Activated effector memory CD4-positive, alpha-beta T cell treated with Interleukin-2 at 50 U/mL for 16 hours (primary cell): ENCODE data around the gene LEUTX.

Experiments
- DNase-seq: peaks from one replicate; pipeline ENCODE4 v3.0.0-alpha.2; 2020

The LEUTX gene

DNA sequence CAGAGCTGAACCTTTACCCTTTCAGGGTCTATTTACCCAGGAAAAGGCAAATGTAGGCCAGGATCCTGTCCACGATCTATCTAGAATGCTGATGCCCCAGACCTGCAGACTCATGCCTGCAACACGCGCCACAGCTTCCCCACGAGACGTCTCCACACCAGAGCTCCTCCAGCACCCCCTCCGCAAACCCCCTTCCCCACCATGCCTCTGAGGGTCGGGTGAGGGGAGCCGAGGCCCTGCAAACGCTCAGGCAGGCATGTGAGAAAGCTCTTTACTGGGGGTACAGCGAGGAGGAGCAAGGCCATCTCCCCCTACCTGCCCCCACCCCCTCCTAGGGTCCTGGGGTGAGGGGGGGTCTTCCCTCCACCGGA, 46.4 kb downstream of the LEUTX start:
- DNase-seq = no peak

- DNase-seq = no peak
Observed at GRCh38 chr19:39825531-39826076, 47.0 kb downstream of the LEUTX start.

DNA sequence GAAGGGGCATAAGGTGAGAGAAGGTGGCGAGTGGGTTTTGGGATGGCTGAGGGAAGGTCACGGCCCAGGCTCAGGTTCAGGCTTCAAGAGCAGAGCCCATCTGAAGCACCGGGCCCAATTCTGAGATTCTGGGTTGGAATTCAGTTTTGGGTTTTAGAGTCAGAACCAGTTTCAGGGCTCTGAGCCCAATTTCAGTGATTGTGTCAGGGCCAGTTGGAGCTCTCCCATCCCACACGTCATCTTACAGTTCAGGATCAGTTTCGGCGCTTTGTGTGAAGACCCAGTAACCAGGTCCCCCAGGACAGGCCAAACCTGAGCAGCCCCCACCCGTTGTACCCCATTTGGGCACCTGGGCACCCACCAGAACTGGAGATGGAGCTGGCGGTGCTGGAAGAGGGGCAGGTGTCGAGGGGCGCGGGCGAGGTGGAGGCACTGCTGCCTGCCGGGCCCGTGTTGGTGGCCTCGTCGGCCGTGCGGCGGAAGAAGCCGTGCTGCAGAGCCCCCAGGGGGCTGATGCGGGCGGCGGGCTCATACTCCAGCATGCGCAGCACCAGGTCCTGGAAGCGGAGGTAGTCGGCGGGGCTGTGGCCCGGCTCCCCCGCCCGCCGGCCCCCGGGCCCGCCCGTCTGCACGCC, 47.8 kb downstream of the LEUTX start:
- DNase-seq = no peak

DNA sequence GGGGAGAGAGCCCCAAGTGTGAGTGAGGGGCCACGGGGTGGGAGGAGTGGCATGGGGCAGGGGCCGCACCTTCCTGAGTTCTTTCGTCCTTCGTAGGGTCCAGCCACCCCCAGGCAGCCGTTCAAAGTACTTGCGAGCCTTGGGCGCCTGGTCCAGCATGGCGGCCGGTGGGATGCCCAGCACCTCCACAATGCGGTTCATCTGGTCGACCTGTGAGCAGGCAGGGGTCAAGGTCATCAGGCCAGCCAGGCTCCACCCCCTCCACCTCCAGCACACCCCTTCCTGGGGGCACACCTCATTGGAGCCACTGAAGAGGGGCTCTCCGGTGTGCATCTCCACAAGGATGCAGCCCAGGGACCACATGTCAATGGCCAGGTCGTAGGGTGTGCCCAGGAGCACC, 48.6 kb downstream of the LEUTX start:
- DNase-seq = no peak

- DNase-seq = no peak
Observed at GRCh38 chr19:39828015-39828653, 49.5 kb downstream of the LEUTX start.

DNA sequence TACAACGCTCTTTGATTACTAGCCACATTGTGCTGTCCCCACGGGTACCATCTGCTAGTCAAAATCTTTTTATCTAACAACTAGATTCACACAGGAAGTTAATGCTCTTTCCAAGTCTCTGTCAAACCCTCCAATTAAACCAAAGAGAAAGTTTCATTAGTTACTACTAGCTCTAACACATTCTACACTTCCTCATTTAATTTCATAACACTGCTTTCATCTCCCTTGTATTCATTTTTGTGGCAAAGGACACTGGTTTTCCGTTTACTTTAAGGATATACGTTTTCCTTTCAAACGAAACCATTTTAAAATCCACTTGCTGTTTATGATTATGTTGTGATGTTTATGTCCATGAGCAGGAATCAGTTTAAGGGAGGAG, 50.0 kb downstream of the LEUTX start:
- DNase-seq = no peak

GRCh38 chr19:39829702-39830275, 51.1 kb downstream of the LEUTX start:
- DNase-seq = no peak

DNA sequence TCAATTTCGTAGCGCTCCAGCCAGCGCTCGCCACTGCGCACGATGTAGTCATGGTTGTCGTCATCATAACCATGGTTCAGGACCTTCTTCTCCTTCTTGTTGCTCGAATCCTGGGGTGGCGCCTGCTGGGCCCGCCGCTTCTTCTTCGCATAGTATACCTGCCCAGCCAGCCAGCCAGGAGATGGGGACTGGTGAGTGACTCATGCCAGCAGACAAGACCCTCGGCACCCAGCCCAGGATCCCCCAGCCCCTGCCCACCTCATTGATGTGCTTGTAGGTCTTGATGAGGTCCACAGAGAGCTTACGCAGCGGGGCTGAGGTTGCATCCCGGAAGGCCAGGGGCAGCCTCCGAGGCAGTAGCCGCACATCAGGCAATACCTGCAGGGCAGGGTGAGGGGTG, 51.8 kb downstream of the LEUTX start:
- no peak for DNase-seq

DNA sequence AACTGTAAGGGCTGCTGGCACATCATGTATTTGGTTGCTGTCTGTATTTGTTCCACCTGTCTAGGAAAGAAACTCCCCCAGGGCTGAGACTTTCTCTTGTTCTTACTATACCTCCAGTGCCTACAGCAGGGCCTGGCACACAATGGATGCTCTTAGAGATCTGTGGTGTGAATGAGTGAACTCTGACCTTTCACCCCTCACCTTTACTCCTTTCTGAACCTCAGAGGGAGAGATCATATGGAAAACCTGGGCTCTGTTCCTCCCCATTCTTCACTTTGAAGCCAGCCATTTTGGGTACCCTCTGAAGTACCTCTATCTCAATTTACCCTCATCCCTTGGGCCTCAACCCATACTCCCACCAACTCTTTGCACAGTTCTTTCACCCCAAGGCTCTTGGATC, 52.2 kb downstream of the LEUTX start:
- DNase-seq = no peak

GRCh38 chr19:39831679-39832078, 53.0 kb downstream of the LEUTX start:
- no peak for DNase-seq

DNA sequence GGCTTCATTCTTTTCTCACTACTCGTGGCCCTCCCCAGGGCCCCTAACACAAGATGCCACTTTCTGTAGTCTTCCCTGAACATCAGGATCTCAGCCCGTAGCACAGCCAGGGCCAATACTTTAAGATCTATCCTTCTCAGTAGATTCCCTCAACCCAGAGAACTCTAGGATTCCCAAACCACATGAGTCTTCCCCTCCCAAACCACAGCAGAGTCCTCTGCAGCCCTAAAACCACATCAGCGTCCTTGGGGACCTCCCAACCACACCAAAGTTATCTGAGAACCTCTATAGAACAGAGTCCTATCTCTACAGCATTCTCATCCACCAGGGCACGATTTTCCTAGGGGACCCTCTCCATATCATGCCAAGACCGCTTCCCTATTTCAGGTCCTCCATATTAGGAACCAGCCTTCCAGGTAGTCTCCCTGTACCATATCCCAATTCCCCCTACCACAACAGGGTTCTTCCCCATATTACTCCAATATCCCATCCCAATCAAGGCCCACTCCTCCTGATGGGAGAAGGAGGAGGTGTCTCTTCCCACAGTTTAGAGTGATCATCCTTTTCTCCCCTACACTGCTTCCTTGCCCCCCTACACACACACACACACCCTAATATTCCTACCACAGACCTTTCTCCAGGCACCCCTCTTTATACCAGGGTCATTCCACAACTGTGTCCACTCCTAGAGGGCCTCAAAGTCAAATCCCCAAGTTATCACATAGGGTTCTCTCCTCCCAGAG, 53.9 kb downstream of the LEUTX start:
- no peak for DNase-seq

DNA sequence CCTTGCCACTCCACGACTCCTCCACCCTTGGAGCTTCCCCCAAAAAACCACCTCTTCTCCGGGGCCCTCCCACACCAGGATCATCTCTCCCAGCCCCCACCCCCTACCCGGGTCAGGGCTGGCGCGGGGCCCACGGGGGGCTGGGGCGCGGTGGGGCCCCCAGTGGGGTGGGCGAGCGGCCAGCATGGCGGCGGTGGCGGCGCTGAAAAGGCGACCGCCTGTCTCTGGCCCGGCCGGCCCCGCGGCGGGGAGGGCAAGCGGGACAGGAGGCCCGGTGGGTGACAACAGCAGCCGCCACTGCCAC, 54.5 kb downstream of the LEUTX start:
- DNase-seq = no peak

GRCh38 chr19:39833464-39834286, 55.0 kb downstream of the LEUTX start, which contains the start of gene DYRK1B:
Gene DYRK1B, minus strand, starts transcription at chr19:39834162. Its CDS starts 2,295 bp downstream, at chr19:39831867.
- peak; percentile 96 for DNase-seq

DNA sequence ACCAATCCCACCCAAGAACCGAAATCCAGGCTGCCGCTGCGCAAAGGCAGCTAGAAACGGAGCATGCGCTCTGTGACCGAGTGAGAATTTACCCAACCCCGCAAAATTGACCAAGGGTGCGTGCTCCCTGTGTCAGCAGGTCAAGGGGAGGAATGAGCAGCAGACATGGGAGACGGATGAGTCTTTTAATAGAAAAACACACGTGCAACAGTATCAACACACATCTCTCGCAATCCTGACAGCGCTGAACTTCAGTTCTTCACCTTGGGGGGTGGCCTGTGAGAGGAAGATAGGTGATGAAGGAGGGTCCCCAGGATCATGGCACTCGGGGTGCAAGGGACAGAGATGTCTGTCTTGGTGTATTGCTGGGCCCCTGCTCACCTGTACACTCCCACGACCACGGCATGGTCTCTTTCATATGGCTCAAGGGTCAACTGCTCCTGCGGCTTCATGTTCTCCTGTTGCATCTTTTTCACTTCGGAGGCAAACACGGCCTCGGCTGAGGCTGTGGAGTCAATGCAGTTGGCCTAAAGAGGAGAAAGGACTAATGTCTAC, 55.7 kb downstream of the LEUTX start:
- no peak for DNase-seq
